PC-9 (cell line): Measurements from ENCODE around the gene RFX2. TPM values are rescaled to one million over a fixed set of nuclear protein-coding genes. Genes with fewer than 3 reads are reported as not detected.

ENCODE experiments used
- BruUV-seq: library from RNA; stranded (reverse); fragments of 400-500 nt; replicated peaks from 2 replicates; lab custom pipeline; 2021; lab: Mats Ljungman, UMichigan
- CTCF ChIA-PET: fragments of 300-600 bp; sonication (Branson Sonifier 250); formaldehyde crosslinking; loops from one replicate; lab custom pipeline; 2022; ENCODE audit warnings: antibody characterized with exemption; lab: Charles Lee
- POLR2A ChIA-PET: fragments of 300-600 bp; sonication (Branson Sonifier 250); formaldehyde crosslinking; loops from one replicate; lab custom pipeline; 2022; ENCODE audit warnings: antibody characterized with exemption; ENCODE audit not compliant: unreplicated experiment; lab: Charles Lee
- DNase-seq, 2 experiments: peaks; one replicate each; pipeline versions ENCODE4 v3.0.0 to v3.0.0-alpha.2; 2015 to 2022; ENCODE audit warnings: mixed read lengths in 1 of 2
- H2AFZ ChIP-seq: fragments of 200-600 bp; sonication (generic); 2 replicates; pipeline ENCODE4 v1.8.1; 2017; ENCODE audit warnings: antibody characterized with exemption
- H3F3A ChIP-seq: fragments of 200-600 bp; sonication (generic); 2 replicates; pipeline ENCODE4 v1.8.1; 2017; ENCODE audit warnings: antibody characterized with exemption, mild to moderate bottlenecking, low read depth; ENCODE audit not compliant: insufficient read depth
- H3K27ac ChIP-seq: fragments of 200-600 bp; sonication (generic); 2 replicates; pipeline ENCODE4 v1.6.1; 2016; ENCODE audit warnings: mixed run types
- H3K27me3 ChIP-seq: fragments of 200-600 bp; sonication (generic); 2 replicates; pipeline ENCODE4 v1.6.1; 2016; ENCODE audit warnings: low read depth, mixed run types; ENCODE audit not compliant: insufficient read depth
- H3K36me3 ChIP-seq: fragments of 200-600 bp; sonication (generic); 2 replicates; pipeline ENCODE4 v1.6.1; 2016; ENCODE audit warnings: low read depth, mixed run types
- H3K4me1 ChIP-seq: fragments of 200-600 bp; sonication (generic); replicated peaks from 2 replicates; pipeline ENCODE4 v1.6.1; 2016; ENCODE audit warnings: mixed run types; ENCODE audit not compliant: insufficient read depth
- H3K4me2 ChIP-seq: fragments of 200-600 bp; sonication (generic); 2 replicates; pipeline ENCODE4 v1.6.1; 2017; ENCODE audit warnings: mixed run types
- H3K4me3 ChIP-seq: fragments of 200-600 bp; sonication (generic); 2 replicates; pipeline ENCODE4 v1.6.1; 2016; ENCODE audit warnings: mixed run types
- H3K79me2 ChIP-seq: fragments of 200-600 bp; sonication (generic); 2 replicates; pipeline ENCODE4 v1.6.1; 2017; ENCODE audit warnings: low read depth, mixed run types
- H3K9me2 ChIP-seq: fragments of 200-600 bp; sonication (generic); 2 replicates; pipeline ENCODE4 v1.8.1; 2017; ENCODE audit warnings: mild to moderate bottlenecking; ENCODE audit not compliant: insufficient read depth
- H3K9me3 ChIP-seq: fragments of 200-600 bp; sonication (generic); 2 replicates; pipeline ENCODE4 v1.8.1; 2016; ENCODE audit warnings: low read depth; ENCODE audit not compliant: insufficient read depth
- H4K20me1 ChIP-seq: fragments of 200-600 bp; sonication (generic); 2 replicates; pipeline ENCODE4 v1.8.1; 2017; ENCODE audit not compliant: insufficient read depth
- CTCF ChIP-seq: fragments of 200-600 bp; sonication (generic); conservative IDR thresholded peaks from 2 replicates; pipeline ENCODE4 v1.6.1; 2017; ENCODE audit warnings: mixed run types, antibody characterized with exemption, mild to moderate bottlenecking, moderate library complexity
- EZH2 ChIP-seq: fragments of 200-600 bp; sonication (generic); IDR thresholded peaks from 2 replicates; pipeline ENCODE4 v1.8.0; 2017; ENCODE audit warnings: antibody characterized with exemption, low read depth
- intact Hi-C: fragments of 100-400 bp; cut with micrococcal nuclease; formaldehyde crosslinking; loops from one replicate; pipeline ENCODE4 v1.10.0; 2022; ENCODE audit not compliant: unreplicated experiment
- total RNA-seq: library from RNA; stranded (reverse); gene quantifications from 2 replicates; pipeline ENCODE4 v1.2.3, GENCODE V29; 2021

Gene RFX2
- total RNA-seq, 1 experiment from 2014 or later: 11.6 TPM

DNA sequence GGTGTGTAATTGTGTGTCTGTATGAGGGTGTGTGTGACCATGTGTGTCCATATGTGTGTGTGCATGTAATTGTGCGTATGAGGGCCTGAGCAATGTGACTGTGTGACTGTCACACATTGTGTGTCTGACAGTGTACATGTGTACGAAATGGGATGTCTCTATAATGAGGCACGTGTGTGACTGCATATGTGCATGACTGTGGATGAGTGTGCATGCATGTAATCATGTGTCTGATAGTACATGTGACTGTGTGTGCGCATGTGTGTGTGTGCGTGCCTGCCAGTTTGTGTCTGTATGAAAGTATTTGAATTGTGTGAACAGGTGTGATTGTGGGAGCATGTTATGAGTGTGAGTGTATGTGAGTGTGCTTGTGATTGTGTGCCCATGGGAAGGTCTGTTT is 22.9 kb upstream of the RFX2 start:
- H3K4me2 ChIP-seq: no peak overlapping the region
- H3K27ac ChIP-seq: no peak overlapping the region
- no peaks in the 10 kb centered on the region for H3K27me3 ChIP-seq
- TF ChIP-seq CTCF (no peak), EZH2 (no peak)
- ChIA-PET CTCF (no interaction called here), POLR2A (no interaction called here)
- no peaks in the 10 kb centered on the region for H3K4me1 ChIP-seq
- H4K20me1 ChIP-seq: no peaks in the 10 kb centered on the region
- H3K9me3 ChIP-seq: no peaks in the 10 kb centered on the region
- H3K9me2 ChIP-seq: no peaks in the 10 kb centered on the region
- no peak overlapping the region for H2AFZ ChIP-seq
- no peaks in the 10 kb centered on the region for H3K36me3 ChIP-seq
- DNase-seq: no peak
- no TSS peak for BruUV-seq
- H3K79me2 ChIP-seq: no peaks in the 10 kb centered on the region
- H3F3A ChIP-seq: no peaks in the 10 kb centered on the region
- intact Hi-C loops: no loop called here
- H3K4me3 ChIP-seq: no peak overlapping the region

GRCh38 chr19:6132482-6132881 is 22.2 kb upstream of the RFX2 start:
- no TSS peak for BruUV-seq
- intact Hi-C loops: no loop called here

DNA sequence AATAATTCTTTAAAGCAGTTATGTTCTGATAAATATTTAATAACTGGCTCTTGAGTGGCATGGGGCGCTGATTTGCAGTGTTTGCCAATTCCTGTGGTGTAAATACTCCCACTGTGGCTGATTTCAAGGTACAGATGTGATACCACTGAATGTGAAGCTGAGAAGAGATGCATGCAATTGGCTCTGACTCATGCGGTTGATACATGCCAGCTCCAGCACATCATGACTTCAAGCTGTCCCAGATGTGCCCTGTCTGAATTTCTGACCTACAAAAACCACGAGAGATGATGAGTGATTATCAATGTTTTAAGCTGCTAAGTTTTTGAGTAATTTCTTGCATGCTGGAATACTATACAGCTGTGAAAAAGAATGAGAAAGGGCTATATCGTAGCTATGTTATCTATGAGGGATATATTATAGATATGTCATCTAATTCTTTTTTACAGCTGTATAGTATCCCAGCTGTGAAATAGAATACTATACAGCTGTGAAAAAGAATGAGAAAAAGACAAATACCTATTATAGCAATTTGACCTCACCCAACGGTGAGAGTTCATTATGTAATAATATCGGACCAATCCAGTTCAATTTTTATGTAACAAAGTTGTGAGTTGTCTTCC is 17.5 kb upstream of the RFX2 start:
- Histone ChIP-seq H3K4me2 (no peak overlapping the region), H3K27ac (no peak overlapping the region), H3K9me3 (no peaks in the 10 kb centered on the region), H3K79me2 (no peaks in the 10 kb centered on the region), H3K27me3 (no peaks in the 10 kb centered on the region), H3K9me2 (no peaks in the 10 kb centered on the region), H3F3A (no peaks in the 10 kb centered on the region), H3K4me1 (no peaks in the 10 kb centered on the region), H2AFZ (no peak overlapping the region), H3K36me3 (no peaks in the 10 kb centered on the region), H3K4me3 (no peak overlapping the region), H4K20me1 (no peaks in the 10 kb centered on the region)
- BruUV-seq: no TSS peak
- TF ChIP-seq EZH2: no peak
- no peak for TF ChIP-seq CTCF
- ChIA-PET CTCF (interaction anchor here (0.6 kb wide), 1 partner anchor 464 kb away, joined by 3 read pairs; no protein-coding TSS in a partner anchor), POLR2A (interaction anchor here (0.6 kb wide), 1 partner anchor 503 kb away, joined by 4 read pairs; no protein-coding TSS in a partner anchor)
- intact Hi-C loops: loop anchor here (5.0 kb wide), 3 partner anchors 141 to 609 kb away; partner anchors contain the start of genes GPR108 and TRIP10
- no peak for DNase-seq

More at GRCh38 chr19:6132482-6132881, 22.2 kb upstream of the RFX2 start:
- Histone ChIP-seq H3K9me3 (no peaks in the 10 kb centered on the region), H2AFZ (no peak overlapping the region), H3K36me3 (no peaks in the 10 kb centered on the region), H3F3A (no peaks in the 10 kb centered on the region), H3K27me3 (no peaks in the 10 kb centered on the region), H3K4me1 (no peaks in the 10 kb centered on the region), H3K4me2 (no peak overlapping the region), H4K20me1 (no peaks in the 10 kb centered on the region), H3K4me3 (no peak overlapping the region), H3K79me2 (no peaks in the 10 kb centered on the region), H3K27ac (no peak overlapping the region), H3K9me2 (no peaks in the 10 kb centered on the region)
- POLR2A ChIA-PET: no interaction called here
- CTCF ChIA-PET: no interaction called here
- no peak for DNase-seq
- no peak for TF ChIP-seq EZH2
- TF ChIP-seq CTCF: no peak
